ENCODE measurements around the gene SIK3.

The SIK3 gene

DNA sequence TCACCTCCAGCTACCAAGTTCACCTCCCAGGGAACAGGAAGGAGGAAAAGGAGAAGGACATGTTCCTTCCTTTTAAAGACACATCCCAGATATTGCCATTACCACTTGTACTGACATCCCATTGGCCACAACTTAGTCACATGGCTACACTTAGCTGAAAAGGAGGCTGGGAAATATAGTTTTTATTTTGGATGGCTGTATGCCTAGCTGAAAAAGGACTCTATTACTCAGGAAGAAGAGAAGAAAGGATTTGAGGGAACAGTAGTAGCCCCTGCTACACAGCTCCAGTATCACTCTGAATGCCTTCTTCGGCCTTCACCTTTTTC lies 304.5 kb downstream of the SIK3 start:
- H3K27ac ChIP-seq, result no peak overlapping the region
- TF ChIP-seq, protein P1, sequence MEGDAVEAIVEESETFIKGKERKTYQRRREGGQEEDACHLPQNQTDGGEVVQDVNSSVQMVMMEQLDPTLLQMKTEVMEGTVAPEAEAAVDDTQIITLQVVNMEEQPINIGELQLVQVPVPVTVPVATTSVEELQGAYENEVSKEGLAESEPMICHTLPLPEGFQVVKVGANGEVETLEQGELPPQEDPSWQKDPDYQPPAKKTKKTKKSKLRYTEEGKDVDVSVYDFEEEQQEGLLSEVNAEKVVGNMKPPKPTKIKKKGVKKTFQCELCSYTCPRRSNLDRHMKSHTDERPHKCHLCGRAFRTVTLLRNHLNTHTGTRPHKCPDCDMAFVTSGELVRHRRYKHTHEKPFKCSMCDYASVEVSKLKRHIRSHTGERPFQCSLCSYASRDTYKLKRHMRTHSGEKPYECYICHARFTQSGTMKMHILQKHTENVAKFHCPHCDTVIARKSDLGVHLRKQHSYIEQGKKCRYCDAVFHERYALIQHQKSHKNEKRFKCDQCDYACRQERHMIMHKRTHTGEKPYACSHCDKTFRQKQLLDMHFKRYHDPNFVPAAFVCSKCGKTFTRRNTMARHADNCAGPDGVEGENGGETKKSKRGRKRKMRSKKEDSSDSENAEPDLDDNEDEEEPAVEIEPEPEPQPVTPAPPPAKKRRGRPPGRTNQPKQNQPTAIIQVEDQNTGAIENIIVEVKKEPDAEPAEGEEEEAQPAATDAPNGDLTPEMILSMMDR (IDR thresholded peaks at IDR 0.05), result no peak
- no peak for TF ChIP-seq ZFX (IDR thresholded peaks at IDR 0.05; ENCODE audit: borderline replicate concordance)
